GM18505 (cell line): ENCODE measurements around the gene NRG2.

Experiments
- ATAC-seq: cut with Tn5 transposase; IDR thresholded peaks from one replicate; pipeline ENCODE4 v1.9.1; 2021; ENCODE audit not compliant: unreplicated experiment
- POLR2A ChIP-seq: IDR thresholded peaks from 4 replicates; pipeline ENCODE4 v1.6.1; 2011; ENCODE audit warnings: borderline replicate concordance; ENCODE audit not compliant: insufficient read depth, insufficient read length; ENCODE audit errors: extremely low read depth

NRG2 gene

DNA sequence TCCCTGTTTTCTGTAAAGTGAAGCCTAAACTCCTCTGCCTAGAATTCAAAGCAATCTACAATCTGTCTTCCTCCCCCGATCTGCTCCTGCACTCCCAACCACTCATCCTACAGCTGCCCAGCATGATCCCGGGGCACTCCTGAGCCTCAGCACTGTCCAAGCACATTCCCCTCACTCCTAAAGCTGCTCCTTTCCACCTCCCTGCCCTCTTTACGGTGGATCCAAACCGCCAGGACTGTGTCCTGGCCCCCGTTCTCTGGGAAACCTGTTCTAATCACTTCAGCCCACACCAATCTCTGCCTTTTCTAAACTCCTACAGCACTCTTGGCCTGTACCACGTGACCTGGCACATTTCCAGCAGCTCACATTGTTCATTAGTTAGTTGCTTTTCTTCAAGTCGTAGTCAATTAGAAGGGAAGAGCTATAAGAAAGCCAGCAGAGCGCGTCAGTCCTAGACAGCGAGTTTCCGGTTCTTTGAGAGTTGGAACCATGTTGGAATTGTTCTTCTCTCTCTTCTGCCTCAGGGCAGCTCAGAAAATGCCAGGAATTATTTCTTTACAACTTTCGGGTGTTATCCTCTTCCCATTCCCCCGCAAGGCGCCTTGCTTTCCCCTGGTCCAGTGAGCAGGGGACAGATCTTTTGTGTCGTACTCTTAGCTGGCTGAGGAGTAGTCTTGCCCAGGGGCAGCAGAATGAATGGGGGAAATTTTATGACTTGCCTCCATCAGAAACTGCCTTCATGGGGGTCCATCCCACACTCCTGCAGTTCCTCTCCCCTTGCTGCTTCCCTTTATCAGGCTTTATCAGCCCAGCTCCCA, 60.7 kb downstream of the NRG2 start:
- TF ChIP-seq POLR2A = no peak
- no peak for ATAC-seq

DNA sequence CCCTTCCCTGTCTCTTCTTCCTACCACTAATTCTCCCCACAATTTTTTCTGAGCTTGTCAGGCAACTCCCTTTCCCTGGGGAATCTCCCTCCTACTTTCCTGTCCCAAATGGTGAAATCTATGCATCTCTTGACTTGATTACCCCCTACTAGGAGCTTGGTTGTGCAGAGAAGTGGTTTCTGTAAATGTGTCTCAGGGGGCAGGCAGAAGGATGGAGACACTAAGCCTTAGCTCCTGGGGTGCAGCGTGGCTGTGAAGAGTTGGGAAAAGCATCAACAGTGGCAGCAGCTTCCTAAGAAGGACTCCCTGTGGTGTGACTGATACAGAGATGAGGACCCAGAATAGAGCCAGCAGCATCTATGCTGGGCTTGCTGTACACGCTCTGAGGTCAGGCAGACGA, 62.3 kb downstream of the NRG2 start:
- ATAC-seq = no peak
- no peak for TF ChIP-seq POLR2A

DNA sequence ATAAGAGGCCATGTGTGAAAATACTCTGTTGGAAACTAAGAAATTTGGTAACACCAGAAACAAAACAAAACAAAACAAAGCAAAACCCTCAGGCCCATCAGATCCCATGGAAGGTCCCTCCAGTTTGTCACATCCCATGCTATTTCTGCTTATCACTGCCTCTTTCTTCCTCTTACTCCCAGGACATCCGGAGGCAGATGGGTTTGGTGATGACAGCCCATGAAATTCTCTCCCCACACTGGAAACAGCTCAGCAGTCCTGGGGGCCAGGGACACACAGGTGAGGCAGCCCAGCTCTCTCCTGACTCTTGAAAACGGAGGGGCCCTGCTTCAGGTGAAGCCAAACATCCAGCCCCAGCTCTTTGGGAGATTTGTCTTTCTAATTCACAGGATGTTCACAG, 63.2 kb downstream of the NRG2 start:
- ATAC-seq = no peak
- TF ChIP-seq POLR2A = no peak

DNA sequence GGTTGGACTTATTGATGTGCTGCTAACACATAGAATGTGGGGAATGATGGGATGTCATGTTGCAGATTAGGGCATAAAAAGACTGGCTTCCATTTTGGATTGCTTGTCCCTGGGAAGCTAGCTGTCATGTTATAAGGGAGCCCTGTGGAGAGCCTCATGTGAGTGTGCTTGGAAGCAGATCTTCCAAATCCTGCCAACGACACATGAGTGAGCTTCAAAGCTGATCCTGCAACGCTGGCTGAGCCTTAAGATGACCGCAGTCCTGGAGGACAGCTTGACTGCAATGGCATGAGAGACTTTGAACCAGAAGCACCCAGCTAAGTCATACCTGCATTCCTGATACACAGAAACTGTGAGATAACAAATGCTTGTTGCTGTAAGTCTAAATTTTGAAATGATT, 63.6 kb downstream of the NRG2 start:
- no peak for ATAC-seq
- TF ChIP-seq POLR2A = no peak

DNA sequence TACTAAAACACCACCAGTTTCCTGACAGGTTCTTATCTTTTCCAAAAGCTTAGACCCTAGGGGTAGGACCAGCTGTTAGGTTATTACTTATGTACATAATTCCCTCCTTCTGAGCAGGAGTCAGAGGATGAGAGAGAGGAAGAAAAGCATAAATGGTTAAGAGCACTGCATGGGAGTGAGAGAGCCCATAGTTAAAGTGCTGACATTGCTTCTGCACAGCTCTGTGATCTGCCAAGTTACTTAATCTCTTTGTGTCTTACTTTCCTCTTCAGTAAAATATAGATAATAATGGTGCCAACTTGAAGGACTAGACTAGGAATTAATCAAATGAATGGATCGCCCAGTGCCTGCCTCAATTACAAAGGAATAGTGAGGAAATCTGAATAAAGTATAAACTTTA, 66.4 kb downstream of the NRG2 start:
- ATAC-seq = no peak
- no peak for TF ChIP-seq POLR2A

DNA sequence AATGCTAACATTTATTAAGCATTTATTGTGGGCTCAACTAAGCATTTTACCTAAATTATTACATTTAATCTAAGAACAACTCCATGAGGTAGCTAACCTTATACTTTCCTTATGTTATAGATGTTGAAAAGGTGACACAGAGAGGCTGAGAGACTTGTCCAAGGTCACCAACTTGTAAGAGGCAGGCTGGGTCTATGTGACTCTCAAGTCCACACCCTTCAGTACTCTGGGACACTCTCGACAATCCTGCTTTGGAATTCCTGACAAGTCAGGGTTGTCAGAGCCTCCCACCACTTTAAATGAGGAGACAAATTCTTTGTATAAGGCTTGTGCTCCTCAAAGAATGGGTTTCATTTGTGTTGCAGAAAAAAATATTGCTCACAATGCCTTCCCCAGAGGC, 67.2 kb downstream of the NRG2 start:
- no peak for TF ChIP-seq POLR2A
- no peak for ATAC-seq

DNA sequence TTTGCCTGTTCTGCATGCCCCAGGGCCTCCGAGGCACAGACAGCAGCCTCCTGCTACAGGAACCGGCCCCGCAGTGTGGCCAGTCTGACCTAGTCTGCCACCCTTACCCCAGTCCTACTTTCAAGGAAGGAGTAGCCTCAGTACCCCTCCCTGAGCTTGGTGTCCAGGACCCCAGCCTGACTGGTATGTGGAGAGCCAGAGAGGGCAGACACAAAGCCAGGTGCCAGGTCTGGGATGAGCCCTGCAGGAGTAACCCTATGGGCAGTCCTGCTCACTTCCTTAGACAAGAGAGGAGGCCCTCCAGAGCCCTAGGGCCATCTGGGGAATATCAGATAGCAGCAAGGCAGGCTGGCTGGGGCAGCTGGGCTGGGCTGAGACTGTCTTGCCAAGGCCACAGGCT, 67.8 kb downstream of the NRG2 start:
- TF ChIP-seq POLR2A = no peak
- ATAC-seq = no peak

DNA sequence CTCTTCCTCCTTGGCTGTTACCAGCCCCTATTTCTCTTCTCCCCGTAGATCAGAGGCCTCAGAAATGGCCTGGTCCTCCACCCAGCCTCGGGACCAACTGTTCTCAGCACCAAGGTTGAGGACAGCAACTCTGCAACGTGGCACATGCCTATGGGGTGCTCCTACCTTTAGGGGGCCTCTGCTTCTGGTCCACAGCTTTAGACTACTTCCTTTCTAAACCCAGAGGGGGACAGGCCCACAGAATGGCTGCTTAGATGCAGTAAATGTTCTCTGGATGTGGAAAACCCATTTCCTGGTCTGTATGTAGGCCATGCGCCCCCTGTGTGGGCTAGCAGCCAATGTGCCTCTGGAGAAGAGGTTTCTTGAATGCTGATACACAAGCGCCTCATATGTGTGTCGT, 68.4 kb downstream of the NRG2 start:
- TF ChIP-seq POLR2A = no peak
- ATAC-seq = no peak

DNA sequence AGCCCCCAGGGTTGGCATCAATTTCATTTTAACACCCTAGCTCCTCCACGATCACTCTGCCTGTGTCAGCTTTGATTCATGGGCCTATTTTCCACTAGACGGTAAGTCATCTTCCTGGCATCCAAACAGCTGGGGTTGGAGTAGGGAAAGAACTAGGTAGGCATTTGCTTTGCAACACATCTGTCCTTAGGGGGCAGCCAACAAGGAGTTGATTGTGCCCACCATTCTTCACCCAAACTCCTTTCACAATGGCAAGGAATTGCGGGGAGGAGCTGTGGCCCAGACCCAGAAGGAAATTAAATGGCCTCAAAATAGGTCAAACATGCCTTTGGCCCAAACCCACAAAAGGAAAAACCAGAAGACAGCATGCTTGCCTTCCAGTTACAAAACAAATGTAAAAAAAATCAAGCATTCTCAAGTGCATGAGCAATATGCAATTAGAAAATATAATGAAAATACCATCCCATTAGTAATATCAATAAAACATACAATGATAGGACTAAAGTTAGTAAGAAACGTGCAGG, 71.8 kb downstream of the NRG2 start:
- ATAC-seq = no peak
- TF ChIP-seq POLR2A = no peak

DNA sequence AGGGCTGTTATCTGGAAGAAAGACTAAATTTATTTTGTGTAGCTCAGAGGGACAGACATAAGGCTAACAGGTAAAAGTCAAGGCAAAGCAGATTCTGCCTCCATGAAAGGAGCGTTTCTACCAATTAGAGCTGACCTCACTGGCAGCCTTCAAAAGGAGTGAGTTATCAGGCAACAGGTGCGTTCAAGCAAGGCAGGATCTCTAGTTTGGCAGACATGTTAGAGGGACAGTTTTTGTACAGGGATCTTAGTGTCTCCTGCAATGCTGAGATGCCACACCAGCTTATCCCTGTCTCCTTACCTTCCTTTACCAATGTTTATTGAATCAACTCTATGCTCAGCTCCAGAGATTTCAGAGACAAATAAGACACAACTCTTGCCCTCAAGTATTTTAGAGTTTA, 73.8 kb downstream of the NRG2 start:
- ATAC-seq = no peak
- TF ChIP-seq POLR2A = no peak

DNA sequence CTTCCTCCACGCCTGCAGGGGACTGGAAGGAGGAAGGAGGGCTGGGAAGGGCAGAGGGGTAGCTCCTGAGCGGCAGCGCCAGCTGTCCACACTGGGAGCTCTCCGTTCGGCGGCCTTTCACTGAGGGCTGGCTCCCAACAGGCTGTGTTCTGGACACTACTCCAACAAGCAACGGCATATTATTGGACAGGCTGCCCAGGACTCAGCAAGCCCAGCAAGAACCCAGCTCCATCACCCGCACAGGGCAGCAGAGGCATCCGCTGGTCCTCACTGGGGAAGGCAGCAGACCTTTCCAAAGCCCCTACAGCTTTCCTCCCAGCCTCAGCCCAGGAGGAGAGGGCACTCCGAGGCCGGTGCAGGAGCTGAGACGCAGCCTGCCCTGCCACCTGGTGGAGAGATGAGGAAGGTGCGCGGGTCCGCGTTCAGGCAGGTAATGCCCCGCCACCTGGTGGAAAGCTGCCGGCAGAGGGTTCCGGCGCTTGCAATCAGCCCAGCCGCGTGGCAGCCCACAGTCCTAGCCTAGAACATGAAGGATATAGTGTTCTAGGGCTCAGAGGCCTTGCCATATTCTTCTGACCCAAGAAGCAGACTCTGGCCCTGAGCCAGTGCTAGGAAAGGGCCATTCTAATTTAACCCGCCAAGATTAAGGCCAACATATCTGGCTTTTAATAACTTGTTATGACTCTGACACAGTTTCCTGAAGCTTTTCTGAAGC, 74.4 kb downstream of the NRG2 start:
- peak; percentile 97 for ATAC-seq
- no peak for TF ChIP-seq POLR2A

DNA sequence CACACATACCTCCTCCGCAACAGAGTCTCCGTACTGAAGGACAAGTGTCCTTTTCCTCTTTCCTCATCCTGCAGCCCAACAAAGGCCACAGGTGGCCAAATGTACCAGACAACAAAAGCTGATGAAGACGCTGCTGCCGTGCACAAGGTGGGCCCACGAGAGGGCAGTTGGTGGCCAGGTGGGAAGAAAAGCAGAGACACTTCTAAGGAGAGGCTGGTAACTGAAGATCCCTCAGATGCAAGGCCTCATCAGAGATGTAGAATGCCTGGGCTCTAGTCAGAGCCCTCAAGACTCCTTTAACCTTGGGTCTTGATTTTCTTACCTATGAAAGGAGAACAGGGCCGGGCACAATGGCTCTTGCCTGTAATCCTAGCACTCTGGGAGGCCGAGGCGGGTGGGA, 75.7 kb downstream of the NRG2 start:
- TF ChIP-seq POLR2A = no peak
- no peak for ATAC-seq

DNA sequence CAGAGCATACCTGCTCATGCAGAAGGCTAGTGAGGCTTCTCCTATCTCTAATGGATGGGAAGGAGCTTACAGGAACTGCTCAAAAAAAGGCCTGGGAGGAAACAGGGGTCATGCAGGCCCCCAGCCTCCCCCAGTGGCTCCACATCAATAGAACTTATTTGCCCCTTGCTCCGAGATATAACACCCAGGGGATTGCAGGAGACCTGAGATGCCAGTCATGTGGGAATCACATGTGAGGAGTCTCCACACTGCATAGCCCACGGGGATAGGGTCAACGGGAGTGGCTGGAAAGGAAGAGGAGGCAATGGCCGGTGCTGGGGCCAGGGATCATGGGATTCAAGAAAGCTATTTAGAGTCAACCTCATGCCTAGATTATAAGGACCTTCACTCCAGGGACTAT, 76.2 kb downstream of the NRG2 start:
- no peak for TF ChIP-seq POLR2A
- ATAC-seq = no peak

DNA sequence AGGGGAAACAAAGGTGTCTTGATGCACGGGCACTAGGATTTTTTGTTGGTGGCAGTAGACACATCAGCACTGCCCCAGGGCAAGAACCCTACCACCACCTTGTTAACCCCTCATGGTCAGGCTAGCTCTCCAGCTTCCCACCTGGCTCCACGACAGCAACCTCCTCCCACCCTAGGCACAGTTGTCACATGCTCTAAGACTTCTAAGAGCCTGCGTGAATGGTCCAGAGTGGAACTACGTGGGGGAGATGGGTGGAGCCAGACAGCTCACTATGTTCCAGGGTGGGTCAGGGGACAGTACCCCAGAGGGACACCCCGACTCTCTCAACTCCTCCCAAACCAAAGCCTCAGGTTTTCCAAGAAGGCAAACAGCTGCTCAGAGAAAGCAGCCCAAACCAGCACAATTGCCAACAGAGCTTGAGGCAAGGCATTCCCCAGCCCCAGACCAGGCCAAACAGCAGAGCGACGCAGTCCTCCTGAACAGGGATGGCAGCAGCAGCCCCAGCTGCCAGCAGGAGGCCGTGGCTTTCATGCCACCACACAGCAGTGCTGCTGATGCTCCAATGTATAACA, 78.0 kb downstream of the NRG2 start:
- no peak for ATAC-seq
- TF ChIP-seq POLR2A = no peak
